ENCODE measurements around the gene TIMM21.

Gene TIMM21

DNA sequence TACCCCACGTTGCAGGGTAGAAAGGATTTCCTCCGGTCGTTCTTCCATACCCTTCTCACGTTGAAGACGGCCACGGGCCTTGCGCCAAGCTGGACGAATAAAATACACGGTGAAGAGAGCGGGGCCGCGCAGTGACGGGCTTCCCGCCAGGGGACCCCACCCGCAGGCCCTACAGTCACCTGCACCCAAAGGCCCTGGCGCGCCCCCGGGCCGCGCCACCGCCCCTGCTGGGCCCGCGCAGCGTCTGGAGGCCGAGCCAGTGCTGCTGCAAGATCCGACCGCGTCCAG lies 888 bp upstream of the TIMM21 start:
- DNase-seq (ENCODE audit: low spot score) (no peak), FAIRE-seq (no peak)

DNA sequence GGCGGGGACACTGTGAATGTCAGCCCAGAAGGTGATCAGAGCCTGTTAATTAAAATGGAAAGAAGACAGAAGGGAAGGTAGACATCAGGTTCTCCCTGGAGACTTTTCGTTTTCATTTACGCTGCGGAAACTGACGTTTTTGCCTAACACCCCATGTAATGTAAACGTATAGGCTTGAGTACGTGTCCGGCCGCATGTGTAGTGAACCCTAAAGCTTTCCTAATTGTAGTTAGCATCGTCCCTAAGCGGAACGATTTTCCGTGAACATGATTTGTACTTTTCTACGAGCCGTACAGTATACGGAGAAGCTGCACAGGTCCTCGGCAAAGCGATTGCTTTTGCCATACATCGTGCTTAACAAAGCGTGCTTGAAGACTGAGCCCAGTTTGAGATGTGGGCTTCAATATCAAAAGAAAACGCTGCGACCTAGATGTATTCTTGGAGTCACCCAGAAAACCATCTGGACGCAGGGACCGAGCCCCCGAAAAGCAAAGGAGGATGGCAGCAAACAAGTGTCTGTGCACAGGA lies 284 bp downstream of the TIMM21 start:
- DNase-seq (ENCODE audit: low spot score): no peak
- no peak for FAIRE-seq

DNA sequence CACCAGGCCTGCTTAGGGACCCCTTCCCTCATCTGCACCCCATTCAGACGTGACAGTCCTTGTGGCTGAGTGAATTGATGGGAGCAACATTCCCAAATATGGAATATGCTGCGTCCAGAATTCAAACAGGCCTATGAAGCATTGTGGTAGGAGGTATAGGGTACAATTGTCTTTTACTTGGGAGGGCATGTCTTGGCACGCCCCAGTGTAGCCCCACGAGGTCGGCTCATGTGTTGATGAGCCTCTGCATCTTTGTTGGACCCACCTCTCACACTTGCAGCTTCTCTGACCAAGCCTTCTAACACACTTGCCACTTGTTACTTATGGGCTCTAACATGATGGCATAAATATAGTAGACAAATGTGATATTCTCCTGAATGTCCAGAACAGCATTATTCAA lies 1.6 kb downstream of the TIMM21 start:
- no peak for DNase-seq (ENCODE audit: low spot score)
- FAIRE-seq: no peak

DNA sequence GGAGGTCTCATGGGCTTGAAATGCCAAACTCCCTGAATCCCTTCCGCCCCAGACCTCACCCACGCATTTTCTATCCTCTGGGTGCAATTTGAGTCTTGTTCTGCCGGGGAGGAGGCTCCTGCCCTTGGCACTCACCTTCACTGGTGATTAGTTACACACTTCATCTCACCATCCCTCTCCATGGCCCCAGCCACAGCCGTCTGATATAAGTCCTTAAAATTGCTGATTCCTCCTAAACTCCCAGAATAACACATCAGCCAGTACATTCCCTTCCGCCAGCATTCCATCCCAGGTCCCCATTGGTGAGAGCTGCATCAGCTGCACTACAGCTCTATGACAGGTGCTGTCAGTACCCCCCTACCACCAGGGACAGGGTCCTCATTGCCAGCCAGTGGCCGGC lies 3.9 kb downstream of the TIMM21 start:
- no peak for FAIRE-seq
- DNase-seq (ENCODE audit: low spot score): no peak

DNA sequence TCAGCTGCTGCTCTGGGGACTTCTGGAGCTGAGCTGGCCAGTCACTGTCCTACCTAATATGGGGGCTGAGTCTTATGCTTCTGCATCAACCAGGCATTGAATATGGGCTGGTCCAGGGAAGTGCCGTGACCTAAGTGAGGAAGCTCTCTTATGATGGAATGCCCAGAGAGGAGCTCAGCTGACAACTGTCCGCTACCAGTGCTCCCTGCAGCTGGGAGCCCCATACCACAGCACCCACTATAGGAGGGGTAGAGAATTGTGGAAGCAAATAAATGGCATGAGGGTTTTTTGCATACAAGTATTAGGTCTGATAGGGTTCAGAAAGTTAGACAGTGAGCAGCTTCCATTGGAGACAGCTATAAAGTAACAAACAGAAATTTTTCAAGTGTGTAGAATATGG lies 4.5 kb downstream of the TIMM21 start:
- DNase-seq (ENCODE audit: low spot score): no peak

DNA sequence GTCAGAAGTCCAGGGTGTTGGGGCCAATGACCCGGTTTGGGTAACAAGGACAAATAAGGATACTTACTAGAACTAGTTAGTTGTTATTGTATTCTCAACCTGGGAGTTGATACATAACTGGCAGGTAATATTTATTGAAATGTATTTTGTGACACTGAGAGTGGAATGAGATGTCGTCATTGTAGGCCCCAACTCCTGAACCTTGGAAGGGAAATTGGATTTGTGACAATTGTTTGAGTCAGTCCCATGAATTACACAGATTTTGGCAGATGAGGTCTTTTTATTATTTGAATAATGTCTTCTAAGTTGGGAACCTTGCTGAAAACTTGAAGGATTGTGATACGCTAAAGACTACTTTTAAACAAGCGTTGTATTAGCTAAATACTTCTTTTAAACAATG lies 5.1 kb downstream of the TIMM21 start:
- no peak for FAIRE-seq
- DNase-seq (ENCODE audit: low spot score): no peak

More for the DNA sequence above, 4.5 kb downstream of the TIMM21 start:
- FAIRE-seq: no peak

DNA sequence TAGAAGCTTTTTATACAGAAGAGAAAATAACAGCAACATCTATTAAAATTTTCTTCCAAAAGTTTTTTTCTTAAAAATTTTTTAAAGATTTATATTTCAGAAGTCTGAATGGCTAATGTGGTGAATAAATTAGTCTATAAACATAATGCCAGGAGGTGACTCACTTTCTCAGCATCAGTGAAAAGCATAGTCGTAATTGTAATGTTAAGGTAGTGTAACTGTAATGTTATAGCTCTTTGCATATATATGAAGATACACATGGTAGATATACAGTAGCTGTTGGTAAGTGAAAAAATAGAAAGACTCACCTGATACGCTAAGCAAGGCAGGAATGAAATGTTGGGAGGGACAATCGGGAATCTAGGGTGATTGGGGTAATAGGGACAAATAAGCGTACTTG lies 5.5 kb downstream of the TIMM21 start:
- no peak for FAIRE-seq

DNA sequence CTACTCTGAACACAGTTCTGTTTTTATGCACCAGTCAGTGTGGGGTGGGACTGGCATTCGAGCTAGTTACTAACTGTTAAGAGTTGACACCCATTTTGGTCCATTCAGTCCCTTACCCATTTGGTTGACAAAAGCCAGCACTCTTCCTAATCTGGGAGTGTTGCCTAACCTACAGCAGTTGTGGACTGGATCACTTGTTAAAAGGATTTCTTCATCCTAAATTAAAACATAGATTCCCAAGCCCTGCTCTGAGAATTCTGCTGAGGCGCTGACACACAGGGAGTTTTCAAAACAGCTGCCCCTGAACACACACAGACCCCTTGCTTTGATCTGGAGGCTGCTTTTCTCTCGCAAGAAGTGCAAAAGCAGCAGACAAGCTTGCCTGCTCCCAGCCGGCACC lies 6.4 kb downstream of the TIMM21 start:
- DNase-seq (ENCODE audit: low spot score): no peak
- FAIRE-seq: no peak

More for the DNA sequence above, 5.5 kb downstream of the TIMM21 start:
- DNase-seq (ENCODE audit: low spot score): no peak

DNA sequence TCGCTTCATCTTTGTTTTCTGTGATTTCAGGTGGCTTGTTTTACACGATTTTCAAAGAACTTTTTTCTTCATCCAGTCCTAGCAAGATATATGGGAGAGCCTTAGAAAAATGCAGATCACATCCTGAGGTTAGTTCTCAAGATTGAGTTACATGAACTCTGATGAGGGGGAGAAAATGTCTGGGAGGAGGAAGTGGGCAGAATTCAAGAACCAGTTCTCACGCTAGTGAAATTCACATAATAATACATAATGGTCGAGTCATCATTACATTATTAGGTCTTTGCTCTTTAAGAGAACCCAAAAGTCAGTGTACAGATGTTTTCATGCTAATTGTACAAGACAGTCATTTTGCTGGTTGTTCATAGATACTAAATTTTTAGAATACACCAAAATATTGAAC lies 7.0 kb downstream of the TIMM21 start:
- DNase-seq (ENCODE audit: low spot score) (no peak), FAIRE-seq (no peak)

DNA sequence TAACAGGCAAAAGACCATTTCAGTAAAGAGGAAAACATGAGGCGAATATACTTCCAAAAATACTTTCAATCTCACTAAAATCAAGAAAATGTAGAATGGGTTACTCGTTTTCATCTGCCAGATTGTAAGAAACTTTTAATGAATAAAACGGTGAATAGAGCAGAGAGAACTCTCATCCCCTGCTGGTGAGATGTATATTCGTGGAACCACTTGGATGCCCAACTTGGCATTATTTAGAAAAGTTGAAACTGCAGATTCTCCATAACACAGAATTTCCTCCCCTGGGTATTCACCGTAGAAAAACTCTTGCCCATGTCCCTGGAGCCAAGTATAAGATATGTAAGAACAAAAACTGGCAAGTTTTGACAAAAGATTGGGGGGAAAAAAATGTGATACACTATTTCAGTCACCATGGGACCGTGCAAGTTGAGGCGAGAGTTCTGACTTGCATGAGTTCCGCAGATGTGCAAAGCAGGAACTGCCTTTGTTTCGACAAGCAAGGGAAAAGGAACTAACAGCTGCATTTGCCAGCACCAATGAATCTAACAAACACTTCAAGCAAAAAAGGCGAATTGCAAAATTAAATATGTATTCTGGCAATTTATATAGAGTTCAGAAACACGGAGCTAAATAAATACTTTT lies 14.8 kb downstream of the TIMM21 start:
- DNase-seq (ENCODE audit: low spot score) (no peak), FAIRE-seq (no peak)

DNA sequence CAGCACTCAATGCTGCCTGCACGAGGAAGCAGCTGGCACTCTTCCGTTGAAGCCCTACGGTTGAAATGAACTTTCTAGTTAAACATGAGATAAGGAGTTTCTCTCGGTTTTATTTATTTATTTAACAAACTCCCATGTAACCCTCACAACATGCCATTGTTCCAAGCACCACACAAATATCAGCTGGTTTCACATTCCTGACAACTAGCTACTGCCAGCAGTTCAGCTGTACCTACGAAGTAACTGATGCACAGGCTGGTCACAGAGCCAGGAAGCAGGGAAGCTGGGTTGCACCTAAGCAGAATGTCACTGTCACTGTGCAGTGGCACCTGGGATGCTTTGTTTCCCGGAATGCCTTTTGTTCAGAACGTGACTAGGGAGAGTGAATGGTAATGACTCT lies 18.1 kb downstream of the TIMM21 start:
- no peak for DNase-seq (ENCODE audit: low spot score)
- no peak for FAIRE-seq

DNA sequence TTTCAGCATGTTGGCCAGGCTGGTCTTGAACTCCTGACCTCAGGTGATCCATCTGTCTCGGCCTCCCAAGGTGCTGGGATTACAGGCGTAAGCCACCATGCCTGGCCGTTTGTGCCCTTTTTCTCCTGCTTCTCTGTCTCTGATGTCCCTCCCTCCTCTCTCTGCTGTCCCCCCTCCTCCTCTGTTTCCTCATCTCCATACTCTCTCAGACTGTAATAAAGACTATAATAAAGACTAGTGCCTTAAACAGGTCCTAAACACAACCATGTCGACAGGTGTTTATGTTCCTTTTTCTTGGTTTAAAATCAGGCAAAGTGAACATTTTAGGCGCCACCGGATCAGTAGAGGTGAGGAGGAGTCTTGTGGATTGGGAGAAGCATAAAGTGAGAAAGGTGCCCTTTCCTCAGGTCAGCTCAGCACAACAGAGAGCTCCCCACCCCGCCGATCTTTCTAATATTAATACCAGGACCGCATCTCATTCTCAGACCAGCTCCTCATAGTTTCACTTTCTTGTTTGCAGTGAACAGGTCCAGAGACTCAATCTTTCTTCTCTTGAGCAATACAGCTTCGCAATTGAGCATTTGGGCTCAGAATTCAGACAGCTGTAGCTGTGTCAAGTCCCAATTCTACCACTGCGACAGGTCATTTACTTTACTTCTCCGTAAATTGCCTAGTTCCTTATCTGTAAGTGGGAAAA lies 23.7 kb downstream of the TIMM21 start:
- FAIRE-seq (no peak), DNase-seq (ENCODE audit: low spot score) (no peak)

DNA sequence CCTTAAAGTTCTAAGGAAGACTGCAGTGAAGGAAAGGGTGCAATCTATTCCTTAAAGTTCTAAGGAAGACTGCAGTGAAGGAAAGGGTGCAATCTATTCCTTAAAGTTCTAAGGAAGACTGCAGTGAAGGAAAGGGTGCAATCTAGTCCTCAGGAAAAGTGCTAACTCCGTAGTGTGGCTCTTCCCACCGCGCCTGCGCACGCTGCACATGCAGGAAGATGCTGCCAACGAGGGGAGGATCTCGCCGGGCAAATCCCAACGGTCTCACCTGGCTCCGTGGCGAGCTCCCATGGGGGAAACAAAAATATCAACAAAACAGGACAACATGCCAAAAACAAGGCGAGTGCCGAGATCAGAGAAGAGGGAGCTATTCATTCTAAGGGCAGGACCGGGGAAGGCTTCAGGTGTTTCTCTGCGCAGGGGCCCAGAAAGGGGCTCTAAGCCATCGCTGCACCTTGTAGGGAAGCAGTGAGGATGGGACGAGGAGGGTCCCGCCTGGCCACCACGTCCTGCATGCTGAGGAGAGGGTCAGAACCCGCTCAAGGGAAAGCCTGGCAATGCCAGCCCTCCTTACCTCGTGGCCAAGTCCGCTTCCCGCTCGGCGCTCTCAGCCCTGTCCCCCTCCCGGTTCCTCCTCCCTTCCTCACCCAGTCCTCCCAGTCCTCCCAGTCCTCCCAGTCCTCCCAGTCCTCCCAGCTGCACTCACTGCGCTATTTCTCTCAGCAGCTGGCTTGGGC lies 24.5 kb downstream of the TIMM21 start:
- FAIRE-seq (no peak), DNase-seq (ENCODE audit: low spot score) (peak; percentile 47)

DNA sequence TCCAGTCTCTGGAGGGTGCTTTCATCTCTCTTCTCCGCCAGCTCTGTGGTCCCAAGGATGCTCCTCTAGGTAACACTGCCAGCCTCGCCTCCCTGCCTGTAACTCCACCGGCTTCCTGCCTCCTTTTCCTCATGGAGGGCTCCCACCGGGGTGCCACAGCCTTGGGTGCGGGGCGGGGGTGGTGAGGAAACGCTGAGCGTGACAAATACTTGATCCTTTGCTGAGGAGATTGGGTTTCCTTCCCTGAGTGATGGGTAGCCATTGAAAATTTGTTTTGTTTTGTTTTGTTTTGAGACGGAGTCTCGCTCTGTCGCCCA lies 25.1 kb downstream of the TIMM21 start:
- FAIRE-seq: no peak
- DNase-seq (ENCODE audit: low spot score): no peak

DNA sequence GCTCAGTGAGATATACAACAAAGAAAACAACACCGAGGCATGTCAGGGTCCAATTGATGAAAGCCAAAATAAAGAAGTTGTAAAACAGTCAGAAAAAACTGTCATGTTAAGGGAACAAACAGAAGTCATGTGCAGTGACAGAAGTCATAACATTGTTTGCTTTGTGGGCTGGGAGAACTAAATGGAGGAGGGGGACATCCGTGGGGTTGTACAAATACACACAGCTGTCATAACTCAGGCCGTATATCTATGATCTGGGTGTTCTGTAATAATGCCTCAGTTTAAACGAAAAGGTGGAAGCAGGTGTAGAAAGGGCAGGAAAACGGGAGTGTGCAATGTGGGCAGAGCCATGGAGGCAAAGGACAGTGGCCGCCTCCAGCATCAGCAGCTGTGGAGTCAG lies 27.3 kb downstream of the TIMM21 start:
- DNase-seq (ENCODE audit: low spot score) (no peak), FAIRE-seq (no peak)

DNA sequence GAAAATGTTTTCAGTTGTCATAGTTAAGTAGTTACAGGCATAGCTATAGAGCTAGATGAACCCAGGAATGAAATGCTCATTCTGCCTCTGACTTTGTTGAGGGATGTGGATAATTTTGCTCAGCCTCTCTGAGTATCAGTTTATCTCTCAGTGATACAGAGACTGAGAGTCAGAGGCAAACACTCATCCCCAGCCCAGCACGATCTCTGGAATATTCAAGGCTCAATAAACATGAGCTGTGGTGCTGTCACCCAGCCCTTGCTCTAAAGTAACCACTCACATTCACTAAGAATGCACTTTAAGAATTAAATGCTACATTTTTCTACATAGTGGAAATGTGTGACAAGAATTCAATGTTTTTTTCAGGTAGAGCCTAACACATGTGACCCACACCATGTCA lies 30.6 kb downstream of the TIMM21 start:
- FAIRE-seq: no peak
- DNase-seq (ENCODE audit: low spot score): no peak

DNA sequence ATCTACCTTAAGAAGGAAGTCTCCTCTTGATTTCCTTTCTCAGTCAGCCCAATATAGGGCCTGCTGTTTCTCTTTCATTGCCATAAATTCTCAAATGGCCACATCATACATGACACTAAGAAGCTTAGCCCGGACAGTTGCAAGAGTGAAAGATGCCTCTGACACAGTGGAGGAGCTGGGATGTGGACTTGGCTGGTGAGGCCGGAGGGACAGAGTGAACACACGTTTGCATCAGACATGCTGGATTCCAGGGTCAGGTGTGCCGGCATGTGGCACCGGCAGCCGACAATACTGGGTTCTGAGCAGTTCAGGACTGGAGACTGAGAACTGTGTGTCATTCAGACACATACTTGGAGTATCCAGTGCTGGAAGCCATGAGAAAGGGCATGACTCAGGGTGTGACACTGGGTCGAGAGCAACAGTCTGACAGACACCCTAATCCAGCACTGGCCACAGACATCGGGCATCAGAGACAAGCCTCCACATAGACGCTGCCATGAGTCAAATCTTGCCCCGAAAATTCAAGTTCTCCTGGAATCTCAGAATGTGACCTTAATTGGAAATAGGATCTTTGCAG lies 31.4 kb downstream of the TIMM21 start:
- DNase-seq (ENCODE audit: low spot score) (no peak), FAIRE-seq (no peak)

DNA sequence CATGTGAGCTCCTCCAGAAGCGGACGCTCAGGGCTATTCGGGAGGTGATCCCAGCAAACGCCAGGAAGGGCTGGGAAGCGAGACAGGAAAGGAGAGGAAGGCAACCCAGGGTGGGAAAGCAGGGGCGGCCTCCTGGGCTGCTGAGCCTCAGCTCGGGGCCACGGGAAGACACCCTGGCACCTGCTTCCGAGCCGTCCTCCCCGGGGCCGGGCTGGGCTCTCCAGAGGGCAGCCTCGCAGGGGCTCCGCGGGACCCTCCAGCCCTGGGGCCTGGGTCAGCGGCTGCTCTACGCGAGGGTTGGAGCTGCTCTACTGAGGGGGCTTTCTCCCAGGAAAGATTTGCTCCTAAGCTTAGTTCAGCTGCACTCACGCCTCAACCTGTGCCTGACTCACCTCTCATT lies 34.0 kb downstream of the TIMM21 start:
- no peak for DNase-seq (ENCODE audit: low spot score)

DNA sequence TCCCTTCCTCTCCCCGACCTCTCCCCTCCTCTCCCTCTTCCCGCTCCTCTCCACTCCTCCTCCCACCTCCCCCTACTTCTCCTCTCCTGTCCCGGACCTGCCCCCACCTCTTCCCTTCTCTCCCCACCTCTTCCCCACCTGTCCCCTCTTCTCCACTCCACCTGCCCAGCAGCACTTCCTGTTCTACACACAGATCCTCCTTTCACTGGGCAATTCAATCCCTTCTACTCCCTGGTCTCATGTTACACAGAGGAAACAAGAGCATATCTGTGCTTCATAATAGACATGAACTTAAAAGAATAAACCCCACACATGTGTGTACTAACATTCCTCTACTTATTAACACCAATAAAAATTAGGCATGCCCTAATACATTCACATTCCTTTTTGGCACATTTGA lies 34.8 kb downstream of the TIMM21 start:
- FAIRE-seq (no peak), DNase-seq (ENCODE audit: low spot score) (no peak)

More for the DNA sequence above, 34.0 kb downstream of the TIMM21 start:
- FAIRE-seq: no peak

DNA sequence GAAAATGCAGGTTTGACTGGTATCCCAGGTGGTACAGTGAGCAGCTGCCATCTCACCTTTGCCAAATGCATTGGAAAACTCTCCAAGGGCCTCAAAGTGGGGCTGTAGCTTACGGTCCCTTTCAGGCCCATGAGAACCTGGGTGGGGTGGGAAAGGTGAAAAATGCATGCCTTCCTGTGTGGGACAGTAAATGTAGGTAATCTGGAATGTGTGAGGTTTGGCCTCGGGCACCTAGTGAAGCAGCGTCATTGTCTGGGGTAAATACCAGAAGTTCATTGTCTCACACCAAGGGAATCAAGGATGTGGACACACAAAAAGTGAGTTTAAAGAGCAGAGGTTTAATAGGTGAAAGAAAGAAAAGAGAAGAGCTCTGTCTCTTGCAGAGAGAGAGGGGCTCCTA lies 36.6 kb downstream of the TIMM21 start:
- DNase-seq (ENCODE audit: low spot score) (no peak), FAIRE-seq (no peak)

DNA sequence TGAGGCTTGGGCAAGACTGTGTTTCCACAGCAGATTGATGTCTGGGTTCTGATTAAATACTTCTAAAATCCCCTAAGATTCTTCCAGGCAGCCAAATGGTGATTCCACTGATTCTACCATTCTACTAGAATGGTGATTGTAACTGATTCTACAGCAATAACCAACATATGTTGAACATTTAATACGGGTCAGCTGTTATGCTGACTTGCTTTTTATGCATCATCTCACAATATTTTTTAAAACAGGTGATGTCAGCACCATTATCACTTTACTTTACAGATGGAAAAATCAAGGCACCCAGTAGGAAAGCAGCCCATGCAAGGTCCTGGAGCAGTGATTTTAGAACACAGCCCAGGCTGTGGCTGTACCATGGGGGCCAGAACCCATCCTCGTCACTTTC lies 37.5 kb downstream of the TIMM21 start:
- no peak for DNase-seq (ENCODE audit: low spot score)
- FAIRE-seq: no peak

DNA sequence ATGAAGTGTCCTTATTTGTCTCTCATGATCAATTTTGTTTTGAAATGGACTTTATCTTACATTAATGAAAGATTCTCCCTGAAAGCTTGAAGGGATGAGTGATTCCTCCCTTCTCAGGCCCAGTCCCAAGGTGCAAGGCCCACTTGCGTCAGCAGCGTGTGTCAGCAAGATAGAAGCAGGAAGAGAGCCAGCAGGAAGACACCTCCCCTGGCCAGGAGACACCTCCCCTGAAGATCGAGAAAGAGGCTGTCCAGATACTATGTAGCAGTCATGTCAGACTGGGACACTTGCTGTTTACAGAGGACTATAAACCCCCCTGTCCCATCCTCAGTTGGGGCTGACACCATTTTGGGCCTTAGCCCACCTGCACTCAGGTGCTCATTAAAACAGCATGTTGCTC lies 38.3 kb downstream of the TIMM21 start:
- no peak for DNase-seq (ENCODE audit: low spot score)
- no peak for FAIRE-seq

DNA sequence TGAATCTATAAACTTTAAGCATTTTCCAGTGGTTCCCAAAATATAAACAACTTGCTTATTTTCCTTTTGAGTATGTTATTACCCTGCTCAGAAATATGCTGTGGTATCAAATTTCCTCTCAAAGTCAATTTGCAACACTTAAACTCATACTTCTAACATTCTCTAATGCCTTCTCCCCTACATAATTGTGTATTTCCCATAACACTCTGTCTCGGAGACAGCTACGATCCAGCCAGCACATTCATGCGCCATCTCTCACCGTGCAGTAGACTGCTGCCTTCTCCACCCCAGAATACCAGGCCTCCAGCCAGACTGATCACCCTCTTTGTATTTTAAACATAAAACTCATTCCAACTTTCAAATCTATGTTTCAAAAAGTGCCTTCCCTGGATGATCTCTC lies 41.8 kb downstream of the TIMM21 start:
- FAIRE-seq (no peak), DNase-seq (ENCODE audit: low spot score) (no peak)
